ENCODE measurements around the gene LAMA3.
"Not testable (repeated sequence)": the region's sequence is repeated elsewhere in the genome, so short reads cannot be mapped to it uniquely, and the experiment has no call there.

The LAMA3 gene

GRCh38 chr18:23740105-23740830 lies 51.0 kb downstream of the LAMA3 start:
- DNase-seq, result no peak
- TF ChIP-seq, protein P1, sequence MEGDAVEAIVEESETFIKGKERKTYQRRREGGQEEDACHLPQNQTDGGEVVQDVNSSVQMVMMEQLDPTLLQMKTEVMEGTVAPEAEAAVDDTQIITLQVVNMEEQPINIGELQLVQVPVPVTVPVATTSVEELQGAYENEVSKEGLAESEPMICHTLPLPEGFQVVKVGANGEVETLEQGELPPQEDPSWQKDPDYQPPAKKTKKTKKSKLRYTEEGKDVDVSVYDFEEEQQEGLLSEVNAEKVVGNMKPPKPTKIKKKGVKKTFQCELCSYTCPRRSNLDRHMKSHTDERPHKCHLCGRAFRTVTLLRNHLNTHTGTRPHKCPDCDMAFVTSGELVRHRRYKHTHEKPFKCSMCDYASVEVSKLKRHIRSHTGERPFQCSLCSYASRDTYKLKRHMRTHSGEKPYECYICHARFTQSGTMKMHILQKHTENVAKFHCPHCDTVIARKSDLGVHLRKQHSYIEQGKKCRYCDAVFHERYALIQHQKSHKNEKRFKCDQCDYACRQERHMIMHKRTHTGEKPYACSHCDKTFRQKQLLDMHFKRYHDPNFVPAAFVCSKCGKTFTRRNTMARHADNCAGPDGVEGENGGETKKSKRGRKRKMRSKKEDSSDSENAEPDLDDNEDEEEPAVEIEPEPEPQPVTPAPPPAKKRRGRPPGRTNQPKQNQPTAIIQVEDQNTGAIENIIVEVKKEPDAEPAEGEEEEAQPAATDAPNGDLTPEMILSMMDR (IDR thresholded peaks at IDR 0.05), result no peak
- peaks cover 0 to 5% (median 0%) of the 10 kb centered on the region in 4 donors for H3K4me1 ChIP-seq
- H3K4me3 ChIP-seq, result no peak overlapping the region
- H3K36me3 ChIP-seq, result no peaks in the 10 kb centered on the region
- intact Hi-C loops (cut with DNase I; ENCODE audit: low total_unique reads), result no loop called here
- no peak overlapping the region for H3K27ac ChIP-seq
- no peaks in the 10 kb centered on the region for H3K9me3 ChIP-seq
- no peaks in the 10 kb centered on the region for H3K27me3 ChIP-seq

GRCh38 chr18:23741967-23742366 lies 52.7 kb downstream of the LAMA3 start:
- H3K9me3 ChIP-seq; intact Hi-C loops (cut with DNase I; ENCODE audit: low total_unique reads); H3K36me3 ChIP-seq; DNase-seq; H3K4me1 ChIP-seq; H3K27me3 ChIP-seq; H3K4me3 ChIP-seq; H3K27ac ChIP-seq: not testable (repeated sequence)

- TF ChIP-seq, protein P1 (IDR thresholded peaks at IDR 0.05), result no peak
- no peak for DNase-seq
- Histone ChIP-seq H3K4me3 (no peak overlapping the region), H3K27me3 (no peaks in the 10 kb centered on the region), H3K36me3 (no peaks in the 10 kb centered on the region), H3K9me3 (no peaks in the 10 kb centered on the region), H3K4me1 (peaks cover 0 to 5% (median 0%) of the 10 kb centered on the region in 4 donors), H3K27ac (no peak overlapping the region)
- intact Hi-C loops (cut with DNase I; ENCODE audit: low total_unique reads), result no loop called here
Measured at GRCh38 chr18:23743733-23744333, 54.6 kb downstream of the LAMA3 start.

DNA sequence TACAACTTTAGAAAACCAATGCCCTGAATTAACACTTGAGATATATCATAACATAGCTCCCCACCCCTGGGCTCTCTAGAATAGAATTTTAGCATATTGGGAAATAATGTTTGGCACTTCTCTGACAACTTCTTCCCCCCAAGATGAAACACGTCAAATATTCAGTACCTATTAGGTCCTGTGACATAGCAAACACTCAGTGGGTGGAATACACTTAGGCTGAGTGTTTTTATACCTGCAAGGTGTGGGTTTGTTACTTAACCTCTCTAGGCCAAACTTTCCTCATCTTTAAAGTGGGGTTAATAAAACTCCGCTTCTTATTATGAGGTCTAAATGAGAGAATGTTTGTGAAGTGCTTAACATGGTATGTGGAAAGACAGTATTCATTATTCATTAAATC lies 56.1 kb downstream of the LAMA3 start:
- Histone ChIP-seq H3K9me3 (no peaks in the 10 kb centered on the region), H3K36me3 (no peaks in the 10 kb centered on the region), H3K4me1 (peaks cover 0 to 2% (median 0%) of the 10 kb centered on the region in 4 donors), H3K27ac (no peak overlapping the region), H3K4me3 (no peak overlapping the region), H3K27me3 (no peaks in the 10 kb centered on the region)
- no peak for DNase-seq
- TF ChIP-seq, protein P1 (IDR thresholded peaks at IDR 0.05), result no peak
- intact Hi-C loops (cut with DNase I; ENCODE audit: low total_unique reads), result no loop called here

DNA sequence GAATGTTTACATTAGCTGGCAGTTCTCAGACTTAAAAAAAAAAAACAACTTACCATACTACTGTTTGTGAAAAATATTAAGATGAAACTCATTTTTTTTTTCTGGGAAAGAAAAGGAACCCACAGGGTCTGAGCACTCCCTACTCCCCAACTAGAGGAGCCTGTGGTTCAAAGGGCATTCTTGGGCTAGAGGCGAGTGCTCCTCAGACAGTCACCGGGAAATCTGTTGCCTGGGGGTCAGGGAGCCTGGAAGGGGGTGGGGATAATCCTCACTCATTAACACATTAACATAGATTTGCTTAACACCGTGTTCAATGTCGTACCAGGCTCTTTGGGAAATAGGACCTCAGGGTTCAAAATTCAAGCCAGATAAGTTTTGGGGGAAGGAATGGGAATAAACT lies 57.6 kb downstream of the LAMA3 start:
- intact Hi-C loops (cut with DNase I; ENCODE audit: low total_unique reads), result no loop called here
- TF ChIP-seq, protein P1 (IDR thresholded peaks at IDR 0.05), result no peak
- no peak overlapping the region for H3K4me3 ChIP-seq
- no peak overlapping the region for H3K27ac ChIP-seq
- H3K36me3 ChIP-seq, result no peaks in the 10 kb centered on the region
- H3K27me3 ChIP-seq, result no peaks in the 10 kb centered on the region
- DNase-seq, result no peak
- H3K4me1 ChIP-seq, result no peaks in the 10 kb centered on the region
- no peaks in the 10 kb centered on the region for H3K9me3 ChIP-seq

GRCh38 chr18:23752363-23752762 lies 63.1 kb downstream of the LAMA3 start:
- no peaks in the 10 kb centered on the region for H3K4me1 ChIP-seq
- H3K36me3 ChIP-seq, result no peaks in the 10 kb centered on the region
- intact Hi-C loops (cut with DNase I; ENCODE audit: low total_unique reads), result no loop called here
- H3K9me3 ChIP-seq, result no peaks in the 10 kb centered on the region
- TF ChIP-seq, protein P1 (IDR thresholded peaks at IDR 0.05), result no peak
- H3K27me3 ChIP-seq, result no peaks in the 10 kb centered on the region
- DNase-seq, result no peak
- no peak overlapping the region for H3K4me3 ChIP-seq
- no peak overlapping the region for H3K27ac ChIP-seq
